ENCODE measurements around the gene MCM8. TPM values are rescaled to one million over a fixed set of nuclear protein-coding genes. Genes with fewer than 3 reads are reported as not detected.

Gene MCM8
- total and polyA plus RNA-seq, 2 experiments from 2014 or later: 10.6 to 30.4 TPM

DNA sequence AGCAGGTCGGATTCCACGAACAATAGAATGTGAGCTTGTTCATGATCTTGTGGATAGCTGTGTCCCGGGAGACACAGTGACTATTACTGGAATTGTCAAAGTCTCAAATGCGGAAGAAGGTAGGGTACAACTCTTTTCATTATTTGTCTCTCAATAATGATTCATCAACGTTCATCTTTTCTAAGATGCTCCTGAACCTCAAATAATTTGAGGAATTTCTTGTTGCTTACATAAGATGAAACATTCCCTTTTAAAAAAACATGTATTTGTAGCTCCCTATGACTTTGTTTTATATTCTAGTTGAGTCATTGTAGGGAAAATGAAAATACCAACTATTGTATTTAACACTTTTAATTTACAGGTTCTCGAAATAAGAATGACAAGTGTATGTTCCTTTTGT lies 17.0 kb downstream of the MCM8 start:
- H3K27ac ChIP-seq (ENCODE audit: low read depth): no peak overlapping the region
- no peak overlapping the region for H2AFZ ChIP-seq
- Mint-ChIP-seq H3K27ac (no peak overlapping the region), H3K9me3 (no peaks in the 10 kb centered on the region), H3K4me1 (peaks cover 15% of the 10 kb centered on the region), H3K36me3 (ENCODE audit: low read depth) (peaks cover 83% of the 10 kb centered on the region), H3K27me3 (ENCODE audit: insufficient read depth, low read depth, poor library complexity) (peaks cover 46% of the 10 kb centered on the region), H3K4me3 (no peak overlapping the region)
- TF ChIP-seq, protein P1, sequence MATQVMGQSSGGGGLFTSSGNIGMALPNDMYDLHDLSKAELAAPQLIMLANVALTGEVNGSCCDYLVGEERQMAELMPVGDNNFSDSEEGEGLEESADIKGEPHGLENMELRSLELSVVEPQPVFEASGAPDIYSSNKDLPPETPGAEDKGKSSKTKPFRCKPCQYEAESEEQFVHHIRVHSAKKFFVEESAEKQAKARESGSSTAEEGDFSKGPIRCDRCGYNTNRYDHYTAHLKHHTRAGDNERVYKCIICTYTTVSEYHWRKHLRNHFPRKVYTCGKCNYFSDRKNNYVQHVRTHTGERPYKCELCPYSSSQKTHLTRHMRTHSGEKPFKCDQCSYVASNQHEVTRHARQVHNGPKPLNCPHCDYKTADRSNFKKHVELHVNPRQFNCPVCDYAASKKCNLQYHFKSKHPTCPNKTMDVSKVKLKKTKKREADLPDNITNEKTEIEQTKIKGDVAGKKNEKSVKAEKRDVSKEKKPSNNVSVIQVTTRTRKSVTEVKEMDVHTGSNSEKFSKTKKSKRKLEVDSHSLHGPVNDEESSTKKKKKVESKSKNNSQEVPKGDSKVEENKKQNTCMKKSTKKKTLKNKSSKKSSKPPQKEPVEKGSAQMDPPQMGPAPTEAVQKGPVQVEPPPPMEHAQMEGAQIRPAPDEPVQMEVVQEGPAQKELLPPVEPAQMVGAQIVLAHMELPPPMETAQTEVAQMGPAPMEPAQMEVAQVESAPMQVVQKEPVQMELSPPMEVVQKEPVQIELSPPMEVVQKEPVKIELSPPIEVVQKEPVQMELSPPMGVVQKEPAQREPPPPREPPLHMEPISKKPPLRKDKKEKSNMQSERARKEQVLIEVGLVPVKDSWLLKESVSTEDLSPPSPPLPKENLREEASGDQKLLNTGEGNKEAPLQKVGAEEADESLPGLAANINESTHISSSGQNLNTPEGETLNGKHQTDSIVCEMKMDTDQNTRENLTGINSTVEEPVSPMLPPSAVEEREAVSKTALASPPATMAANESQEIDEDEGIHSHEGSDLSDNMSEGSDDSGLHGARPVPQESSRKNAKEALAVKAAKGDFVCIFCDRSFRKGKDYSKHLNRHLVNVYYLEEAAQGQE (IDR thresholded peaks at IDR 0.05; ENCODE audit: unreplicated experiment): no peak
- TF ChIP-seq ZNF331 (CRISPR knock-in tag; IDR thresholded peaks at IDR 0.05; ENCODE audit: low read depth) (no peak), JUNB (IDR thresholded peaks at IDR 0.05; ENCODE audit: unreplicated experiment) (no peak), ZNF114 (CRISPR knock-in tag; IDR thresholded peaks at IDR 0.05) (no peak), STAT1 (IDR thresholded peaks at IDR 0.05; ENCODE audit: unreplicated experiment) (no peak), CREB1 (CRISPR knock-in tag; IDR thresholded peaks at IDR 0.05; ENCODE audit: low read depth) (no peak), EZH2phosphoT487 (IDR thresholded peaks at IDR 0.05; ENCODE audit: unreplicated experiment) (no peak), POLR2AphosphoS5 (IDR thresholded peaks at IDR 0.05; ENCODE audit: low read depth) (no peak)
- TF ChIP-seq, protein P2, sequence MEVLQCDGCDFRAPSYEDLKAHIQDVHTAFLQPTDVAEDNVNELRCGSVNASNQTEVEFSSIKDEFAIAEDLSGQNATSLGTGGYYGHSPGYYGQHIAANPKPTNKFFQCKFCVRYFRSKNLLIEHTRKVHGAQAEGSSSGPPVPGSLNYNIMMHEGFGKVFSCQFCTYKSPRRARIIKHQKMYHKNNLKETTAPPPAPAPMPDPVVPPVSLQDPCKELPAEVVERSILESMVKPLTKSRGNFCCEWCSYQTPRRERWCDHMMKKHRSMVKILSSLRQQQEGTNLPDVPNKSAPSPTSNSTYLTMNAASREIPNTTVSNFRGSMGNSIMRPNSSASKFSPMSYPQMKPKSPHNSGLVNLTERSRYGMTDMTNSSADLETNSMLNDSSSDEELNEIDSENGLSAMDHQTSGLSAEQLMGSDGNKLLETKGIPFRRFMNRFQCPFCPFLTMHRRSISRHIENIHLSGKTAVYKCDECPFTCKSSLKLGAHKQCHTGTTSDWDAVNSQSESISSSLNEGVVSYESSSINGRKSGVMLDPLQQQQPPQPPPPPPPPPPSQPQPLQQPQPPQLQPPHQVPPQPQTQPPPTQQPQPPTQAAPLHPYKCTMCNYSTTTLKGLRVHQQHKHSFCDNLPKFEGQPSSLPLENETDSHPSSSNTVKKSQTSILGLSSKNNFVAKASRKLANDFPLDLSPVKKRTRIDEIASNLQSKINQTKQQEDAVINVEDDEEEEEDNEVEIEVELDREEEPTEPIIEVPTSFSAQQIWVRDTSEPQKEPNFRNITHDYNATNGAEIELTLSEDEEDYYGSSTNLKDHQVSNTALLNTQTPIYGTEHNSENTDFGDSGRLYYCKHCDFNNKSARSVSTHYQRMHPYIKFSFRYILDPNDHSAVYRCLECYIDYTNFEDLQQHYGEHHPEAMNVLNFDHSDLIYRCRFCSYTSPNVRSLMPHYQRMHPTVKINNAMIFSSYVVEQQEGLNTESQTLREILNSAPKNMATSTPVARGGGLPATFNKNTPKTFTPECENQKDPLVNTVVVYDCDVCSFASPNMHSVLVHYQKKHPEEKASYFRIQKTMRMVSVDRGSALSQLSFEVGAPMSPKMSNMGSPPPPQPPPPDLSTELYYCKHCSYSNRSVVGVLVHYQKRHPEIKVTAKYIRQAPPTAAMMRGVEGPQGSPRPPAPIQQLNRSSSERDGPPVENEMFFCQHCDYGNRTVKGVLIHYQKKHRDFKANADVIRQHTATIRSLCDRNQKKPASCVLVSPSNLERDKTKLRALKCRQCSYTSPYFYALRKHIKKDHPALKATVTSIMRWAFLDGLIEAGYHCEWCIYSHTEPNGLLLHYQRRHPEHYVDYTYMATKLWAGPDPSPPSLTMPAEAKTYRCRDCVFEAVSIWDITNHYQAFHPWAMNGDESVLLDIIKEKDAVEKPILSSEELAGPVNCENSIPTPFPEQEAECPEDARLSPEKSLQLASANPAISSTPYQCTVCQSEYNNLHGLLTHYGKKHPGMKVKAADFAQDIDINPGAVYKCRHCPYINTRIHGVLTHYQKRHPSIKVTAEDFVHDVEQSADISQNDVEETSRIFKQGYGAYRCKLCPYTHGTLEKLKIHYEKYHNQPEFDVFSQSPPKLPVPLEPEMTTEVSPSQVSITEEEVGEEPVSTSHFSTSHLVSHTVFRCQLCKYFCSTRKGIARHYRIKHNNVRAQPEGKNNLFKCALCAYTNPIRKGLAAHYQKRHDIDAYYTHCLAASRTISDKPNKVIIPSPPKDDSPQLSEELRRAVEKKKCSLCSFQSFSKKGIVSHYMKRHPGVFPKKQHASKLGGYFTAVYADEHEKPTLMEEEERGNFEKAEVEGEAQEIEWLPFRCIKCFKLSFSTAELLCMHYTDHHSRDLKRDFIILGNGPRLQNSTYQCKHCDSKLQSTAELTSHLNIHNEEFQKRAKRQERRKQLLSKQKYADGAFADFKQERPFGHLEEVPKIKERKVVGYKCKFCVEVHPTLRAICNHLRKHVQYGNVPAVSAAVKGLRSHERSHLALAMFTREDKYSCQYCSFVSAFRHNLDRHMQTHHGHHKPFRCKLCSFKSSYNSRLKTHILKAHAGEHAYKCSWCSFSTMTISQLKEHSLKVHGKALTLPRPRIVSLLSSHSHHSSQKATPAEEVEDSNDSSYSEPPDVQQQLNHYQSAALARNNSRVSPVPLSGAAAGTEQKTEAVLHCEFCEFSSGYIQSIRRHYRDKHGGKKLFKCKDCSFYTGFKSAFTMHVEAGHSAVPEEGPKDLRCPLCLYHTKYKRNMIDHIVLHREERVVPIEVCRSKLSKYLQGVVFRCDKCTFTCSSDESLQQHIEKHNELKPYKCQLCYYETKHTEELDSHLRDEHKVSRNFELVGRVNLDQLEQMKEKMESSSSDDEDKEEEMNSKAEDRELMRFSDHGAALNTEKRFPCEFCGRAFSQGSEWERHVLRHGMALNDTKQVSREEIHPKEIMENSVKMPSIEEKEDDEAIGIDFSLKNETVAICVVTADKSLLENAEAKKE (CRISPR knock-in tag; IDR thresholded peaks at IDR 0.05): no peak
- TF ChIP-seq, protein P3, sequence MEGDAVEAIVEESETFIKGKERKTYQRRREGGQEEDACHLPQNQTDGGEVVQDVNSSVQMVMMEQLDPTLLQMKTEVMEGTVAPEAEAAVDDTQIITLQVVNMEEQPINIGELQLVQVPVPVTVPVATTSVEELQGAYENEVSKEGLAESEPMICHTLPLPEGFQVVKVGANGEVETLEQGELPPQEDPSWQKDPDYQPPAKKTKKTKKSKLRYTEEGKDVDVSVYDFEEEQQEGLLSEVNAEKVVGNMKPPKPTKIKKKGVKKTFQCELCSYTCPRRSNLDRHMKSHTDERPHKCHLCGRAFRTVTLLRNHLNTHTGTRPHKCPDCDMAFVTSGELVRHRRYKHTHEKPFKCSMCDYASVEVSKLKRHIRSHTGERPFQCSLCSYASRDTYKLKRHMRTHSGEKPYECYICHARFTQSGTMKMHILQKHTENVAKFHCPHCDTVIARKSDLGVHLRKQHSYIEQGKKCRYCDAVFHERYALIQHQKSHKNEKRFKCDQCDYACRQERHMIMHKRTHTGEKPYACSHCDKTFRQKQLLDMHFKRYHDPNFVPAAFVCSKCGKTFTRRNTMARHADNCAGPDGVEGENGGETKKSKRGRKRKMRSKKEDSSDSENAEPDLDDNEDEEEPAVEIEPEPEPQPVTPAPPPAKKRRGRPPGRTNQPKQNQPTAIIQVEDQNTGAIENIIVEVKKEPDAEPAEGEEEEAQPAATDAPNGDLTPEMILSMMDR (conservative IDR thresholded peaks at IDR 0.05; ENCODE audit: low read depth in 2 of 2): no peak
- TF ChIP-seq, protein P4, sequence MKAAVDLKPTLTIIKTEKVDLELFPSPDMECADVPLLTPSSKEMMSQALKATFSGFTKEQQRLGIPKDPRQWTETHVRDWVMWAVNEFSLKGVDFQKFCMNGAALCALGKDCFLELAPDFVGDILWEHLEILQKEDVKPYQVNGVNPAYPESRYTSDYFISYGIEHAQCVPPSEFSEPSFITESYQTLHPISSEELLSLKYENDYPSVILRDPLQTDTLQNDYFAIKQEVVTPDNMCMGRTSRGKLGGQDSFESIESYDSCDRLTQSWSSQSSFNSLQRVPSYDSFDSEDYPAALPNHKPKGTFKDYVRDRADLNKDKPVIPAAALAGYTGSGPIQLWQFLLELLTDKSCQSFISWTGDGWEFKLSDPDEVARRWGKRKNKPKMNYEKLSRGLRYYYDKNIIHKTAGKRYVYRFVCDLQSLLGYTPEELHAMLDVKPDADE (IDR thresholded peaks at IDR 0.05): no peak
- ATAC-seq (no peak), DNase-seq (ENCODE audit: low spot score) (no peak)
- no peaks in the 10 kb centered on the region for H3F3A ChIP-seq (replicated peaks; ENCODE audit: low read depth)
- H3K36me3 ChIP-seq (ENCODE audit: insufficient read depth): peaks cover 31% of the 10 kb centered on the region
- peaks cover 4% of the 10 kb centered on the region; the same call in 1 of the 2 replicates for H3K4me1 ChIP-seq (ENCODE audit: insufficient read depth)
- no peaks in the 10 kb centered on the region; the same call in 1 of the 2 replicates for H3K79me2 ChIP-seq (replicated peaks; ENCODE audit: insufficient read depth)
- peaks cover 66% of the 10 kb centered on the region for H4K20me1 ChIP-seq (replicated peaks; ENCODE audit: insufficient read depth)
- peaks cover 48% of the 10 kb centered on the region for H3K27me3 ChIP-seq (ENCODE audit: insufficient read depth)
- H3K4me3 ChIP-seq: no peak overlapping the region
- no peaks in the 10 kb centered on the region for H3K9me2 ChIP-seq (ENCODE audit: insufficient read depth)
- H3K4me2 ChIP-seq: no peak overlapping the region

All from GM23338 (cell line).